Measurements from ENCODE around the gene ITPRIP.
A peak's percentile ranks its signal among the peaks of the same experiment; 100 is the strongest.

The ITPRIP gene

GRCh38 chr10:104268405-104268712 lies 69.9 kb downstream of the ITPRIP start:
- peak overlapping the region; percentile 76 to 84 for H3K27ac ChIP-seq (ENCODE audit: low read depth in 2 of 2, low read length in 2 of 2)
- no peaks in the 10 kb centered on the region for H3K9me3 ChIP-seq (ENCODE audit: control insufficient read depth in 2 of 2, low read length in 2 of 2)

DNA sequence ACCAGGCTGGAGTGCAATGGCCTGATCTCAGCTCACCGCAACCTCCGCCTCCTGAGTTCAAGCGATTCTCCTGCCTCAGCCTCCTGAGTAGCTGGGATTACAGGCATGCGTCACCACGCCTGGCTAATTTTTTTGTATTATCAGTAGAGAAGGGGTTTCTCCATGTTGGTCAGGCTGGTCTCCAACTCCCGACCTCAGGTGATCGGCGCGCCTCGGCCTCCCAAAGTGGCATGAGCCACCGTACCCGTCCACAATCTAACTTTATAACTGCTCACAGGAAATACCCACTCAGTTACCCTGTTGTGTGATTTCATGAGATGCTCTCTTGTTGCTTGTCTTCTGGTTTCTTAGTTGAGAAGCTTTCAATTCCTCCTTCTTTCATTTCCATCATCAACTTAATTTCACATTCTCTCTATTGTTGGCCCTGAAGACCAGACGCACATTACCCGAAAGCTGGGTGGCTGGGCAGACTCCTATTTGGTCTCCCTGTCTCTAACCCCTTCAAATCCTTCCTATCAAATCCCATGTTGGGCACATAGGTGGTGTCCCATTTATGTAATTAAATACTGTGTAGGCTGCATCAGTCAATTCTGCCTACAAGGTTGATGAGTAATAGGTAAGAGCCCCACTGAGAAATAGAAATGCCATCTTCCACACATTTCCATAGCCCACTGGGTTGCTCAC lies 70.4 kb downstream of the ITPRIP start:
- Histone ChIP-seq H3K9ac (ENCODE audit: low read depth in 1 of 2, low read length in 2 of 2) (peak overlapping the region; percentile 82 to 88), H3K4me3 (ENCODE audit: low read length in 2 of 2) (peak overlapping the region; percentile 87 to 95), H3K4me1 (ENCODE audit: control insufficient read depth in 2 of 2, insufficient read depth in 2 of 2, low read length in 2 of 2) (peaks cover 7 to 10% of the 10 kb centered on the region in 2 donors), H3K27me3 (ENCODE audit: control insufficient read depth in 2 of 2, insufficient read depth in 2 of 2, low read length in 2 of 2) (no peaks in the 10 kb centered on the region), H3K27ac (ENCODE audit: low read depth in 2 of 2, low read length in 2 of 2) (peak overlapping the region in 1 of 2 donors; percentile 84), H3K9me3 (ENCODE audit: control insufficient read depth in 2 of 2, low read length in 2 of 2) (no peaks in the 10 kb centered on the region), H3K36me3 (ENCODE audit: control insufficient read depth in 2 of 2, insufficient read depth in 2 of 2, low read length in 2 of 2) (peaks cover 14 to 22% of the 10 kb centered on the region in 2 donors)

More at GRCh38 chr10:104268405-104268712, 69.9 kb downstream of the ITPRIP start:
- Histone ChIP-seq H3K27me3 (ENCODE audit: control insufficient read depth in 2 of 2, insufficient read depth in 2 of 2, low read length in 2 of 2) (no peaks in the 10 kb centered on the region), H3K4me3 (ENCODE audit: low read length in 2 of 2) (peak overlapping the region; percentile 87 to 95), H3K9ac (ENCODE audit: low read depth in 1 of 2, low read length in 2 of 2) (peak overlapping the region; percentile 82 to 88), H3K4me1 (ENCODE audit: control insufficient read depth in 2 of 2, insufficient read depth in 2 of 2, low read length in 2 of 2) (peaks cover 7 to 10% of the 10 kb centered on the region in 2 donors), H3K36me3 (ENCODE audit: control insufficient read depth in 2 of 2, insufficient read depth in 2 of 2, low read length in 2 of 2) (peaks cover 9 to 18% of the 10 kb centered on the region in 2 donors)

- H3K4me3 ChIP-seq (ENCODE audit: low read length in 2 of 2): no peak overlapping the region
- H3K36me3 ChIP-seq (ENCODE audit: control insufficient read depth in 2 of 2, insufficient read depth in 2 of 2, low read length in 2 of 2): peaks cover 35 to 48% of the 10 kb centered on the region in 2 donors
- H3K27ac ChIP-seq (ENCODE audit: low read depth in 2 of 2, low read length in 2 of 2): no peak overlapping the region
- H3K27me3 ChIP-seq (ENCODE audit: control insufficient read depth in 2 of 2, insufficient read depth in 2 of 2, low read length in 2 of 2): no peaks in the 10 kb centered on the region
- no peak overlapping the region for H3K9ac ChIP-seq (ENCODE audit: low read depth in 1 of 2, low read length in 2 of 2)
- peaks cover 7 to 12% of the 10 kb centered on the region in 2 donors for H3K4me1 ChIP-seq (ENCODE audit: control insufficient read depth in 2 of 2, insufficient read depth in 2 of 2, low read length in 2 of 2)
- H3K9me3 ChIP-seq (ENCODE audit: control insufficient read depth in 2 of 2, low read length in 2 of 2): no peaks in the 10 kb centered on the region
These were observed 73.5 kb downstream of the ITPRIP start for GRCh38 chr10:104264783-104265182.

- H3K4me1 ChIP-seq (ENCODE audit: control insufficient read depth in 2 of 2, insufficient read depth in 2 of 2, low read length in 2 of 2): peaks cover 0 to 3% of the 10 kb centered on the region in 2 donors
- peaks cover 52 to 57% of the 10 kb centered on the region in 2 donors for H3K36me3 ChIP-seq (ENCODE audit: control insufficient read depth in 2 of 2, insufficient read depth in 2 of 2, low read length in 2 of 2)
- no peak overlapping the region for H3K27ac ChIP-seq (ENCODE audit: low read depth in 2 of 2, low read length in 2 of 2)
- H3K9me3 ChIP-seq (ENCODE audit: control insufficient read depth in 2 of 2, low read length in 2 of 2): no peaks in the 10 kb centered on the region
- no peak overlapping the region for H3K4me3 ChIP-seq (ENCODE audit: low read length in 2 of 2)
- H3K27me3 ChIP-seq (ENCODE audit: control insufficient read depth in 2 of 2, insufficient read depth in 2 of 2, low read length in 2 of 2): no peaks in the 10 kb centered on the region
- H3K9ac ChIP-seq (ENCODE audit: low read depth in 1 of 2, low read length in 2 of 2): no peak overlapping the region
These were observed 76.2 kb downstream of the ITPRIP start for GRCh38 chr10:104262055-104262454.

GRCh38 chr10:104260775-104261115 lies 77.5 kb downstream of the ITPRIP start:
- Histone ChIP-seq H3K36me3 (ENCODE audit: control insufficient read depth in 2 of 2, insufficient read depth in 2 of 2, low read length in 2 of 2) (peaks cover 49 to 52% of the 10 kb centered on the region in 2 donors), H3K27me3 (ENCODE audit: control insufficient read depth in 2 of 2, insufficient read depth in 2 of 2, low read length in 2 of 2) (no peaks in the 10 kb centered on the region), H3K4me1 (ENCODE audit: control insufficient read depth in 2 of 2, insufficient read depth in 2 of 2, low read length in 2 of 2) (peaks cover 3 to 11% of the 10 kb centered on the region in 2 donors), H3K9ac (ENCODE audit: low read depth in 1 of 2, low read length in 2 of 2) (no peak overlapping the region), H3K27ac (ENCODE audit: low read depth in 2 of 2, low read length in 2 of 2) (no peak overlapping the region), H3K9me3 (ENCODE audit: control insufficient read depth in 2 of 2, low read length in 2 of 2) (no peaks in the 10 kb centered on the region), H3K4me3 (ENCODE audit: low read length in 2 of 2) (no peak overlapping the region)

GRCh38 chr10:104259999-104260774 lies 78.1 kb downstream of the ITPRIP start:
- Histone ChIP-seq H3K9me3 (ENCODE audit: control insufficient read depth in 2 of 2, low read length in 2 of 2) (no peaks in the 10 kb centered on the region), H3K36me3 (ENCODE audit: control insufficient read depth in 2 of 2, insufficient read depth in 2 of 2, low read length in 2 of 2) (peaks cover 48 to 49% of the 10 kb centered on the region in 2 donors), H3K27ac (ENCODE audit: low read depth in 2 of 2, low read length in 2 of 2) (no peak overlapping the region), H3K4me3 (ENCODE audit: low read length in 2 of 2) (no peak overlapping the region), H3K9ac (ENCODE audit: low read depth in 1 of 2, low read length in 2 of 2) (no peak overlapping the region), H3K4me1 (ENCODE audit: control insufficient read depth in 2 of 2, insufficient read depth in 2 of 2, low read length in 2 of 2) (peaks cover 7 to 14% of the 10 kb centered on the region in 2 donors), H3K27me3 (ENCODE audit: control insufficient read depth in 2 of 2, insufficient read depth in 2 of 2, low read length in 2 of 2) (no peaks in the 10 kb centered on the region)
